OCI-M2 (cell line): ENCODE measurements around the gene GBP3.
"Not testable (repeated sequence)": the region's sequence is repeated elsewhere in the genome, so short reads cannot be mapped to it uniquely, and the experiment has no call there.

Experiments used
- DNase-seq: peaks from one replicate; lab custom pipeline; 2025; ENCODE audit not compliant: unreplicated experiment; lab: John Stamatoyannopoulos, UW

The GBP3 gene

DNA sequence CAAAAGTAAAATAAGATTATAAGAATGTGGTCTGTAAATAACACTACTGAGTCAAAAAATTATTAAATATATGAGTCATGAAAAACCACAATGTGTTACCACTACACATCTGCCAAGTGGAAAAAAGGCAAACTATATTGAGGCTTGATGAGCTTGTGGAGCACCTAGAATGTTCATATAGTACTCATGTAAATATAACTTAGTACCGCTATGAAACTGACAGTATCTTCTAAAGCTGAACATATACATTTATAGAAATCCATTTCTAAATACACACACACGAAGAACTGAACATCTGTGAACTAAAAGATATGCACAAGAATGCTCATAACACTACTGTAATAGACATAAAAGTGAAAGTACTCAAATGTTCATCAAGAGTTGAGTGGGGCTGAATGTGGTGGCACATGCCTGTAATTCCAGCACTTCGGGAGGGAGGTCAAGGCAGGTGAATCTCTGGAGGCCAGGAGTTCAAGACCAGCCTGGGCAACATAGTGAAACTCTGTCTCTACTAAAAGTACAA lies 18.5 kb upstream of the GBP3 start:
- DNase-seq = no peak

DNA sequence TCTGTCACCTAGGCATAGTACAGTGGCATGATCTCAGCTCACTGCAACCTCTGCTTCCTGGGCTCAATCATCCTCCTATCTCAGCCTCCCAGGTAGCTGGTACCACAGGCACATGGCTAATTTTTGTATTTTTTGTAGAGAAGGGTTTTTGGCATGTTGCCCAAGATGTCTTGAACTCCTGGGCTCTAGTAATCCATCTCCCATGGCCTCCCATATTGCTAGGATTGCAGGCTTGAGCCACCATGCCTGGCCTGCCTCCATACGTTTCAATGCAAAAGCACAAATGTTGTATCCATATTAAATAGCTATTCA lies 17.6 kb upstream of the GBP3 start:
- DNase-seq = no peak

DNA sequence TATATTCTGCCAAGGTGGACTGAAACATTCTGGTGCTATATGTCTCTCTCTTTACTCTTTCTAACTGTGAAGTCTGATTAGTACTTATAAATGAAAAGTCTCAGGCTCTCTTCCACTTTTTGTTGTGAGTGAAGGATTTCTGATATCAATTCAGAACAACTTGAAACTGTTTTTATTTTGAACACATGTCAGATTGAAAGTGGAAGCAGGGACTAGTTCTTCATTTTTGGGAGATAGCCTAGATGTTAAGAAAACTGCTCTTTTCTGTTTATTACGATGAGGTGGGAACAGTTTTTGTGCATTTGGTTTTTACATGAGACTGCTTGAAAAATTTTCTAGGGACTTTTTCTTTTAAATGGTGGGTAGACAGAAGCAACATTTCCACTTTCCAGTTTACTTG lies 14.5 kb upstream of the GBP3 start:
- DNase-seq = no peak

DNA sequence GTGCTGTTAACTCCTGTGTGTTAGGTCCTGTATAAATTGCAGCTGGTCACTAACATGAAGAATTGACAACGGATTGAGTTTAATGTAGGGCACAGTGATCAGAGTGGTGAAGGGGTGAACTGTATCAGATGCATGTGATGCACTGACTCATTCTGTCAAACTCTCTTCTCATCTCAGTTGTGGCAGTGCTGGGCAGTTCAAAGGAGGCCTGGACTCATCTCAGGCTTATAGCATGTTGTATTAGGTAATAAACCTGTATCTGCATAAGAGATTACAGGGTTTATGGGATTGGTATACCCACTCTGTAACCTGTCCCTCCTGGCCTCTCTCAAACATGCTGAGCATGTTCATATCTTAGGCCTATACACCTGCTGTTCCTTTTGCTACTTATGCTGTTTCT lies 12.4 kb upstream of the GBP3 start:
- no peak for DNase-seq

DNA sequence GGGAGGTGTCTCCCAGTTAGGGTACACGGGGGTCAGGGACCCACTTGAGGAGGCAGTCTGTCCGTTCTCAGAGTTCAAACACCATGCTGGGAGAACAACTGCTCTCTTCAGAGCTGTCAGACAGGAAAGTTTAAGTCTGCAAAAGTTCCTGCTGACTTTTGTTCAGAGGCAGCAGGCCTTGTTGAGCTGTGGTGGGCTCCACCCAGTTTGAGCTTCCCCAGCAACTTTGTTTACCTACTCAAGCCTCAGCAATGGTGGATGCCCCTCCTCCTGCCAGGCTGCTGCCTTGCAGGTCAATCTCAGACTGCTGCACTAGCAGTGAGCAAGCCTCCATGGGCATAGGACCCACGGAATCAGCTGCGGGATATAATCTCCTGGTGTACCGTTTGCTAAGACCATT lies 11.3 kb upstream of the GBP3 start:
- DNase-seq = not testable (repeated sequence)

DNA sequence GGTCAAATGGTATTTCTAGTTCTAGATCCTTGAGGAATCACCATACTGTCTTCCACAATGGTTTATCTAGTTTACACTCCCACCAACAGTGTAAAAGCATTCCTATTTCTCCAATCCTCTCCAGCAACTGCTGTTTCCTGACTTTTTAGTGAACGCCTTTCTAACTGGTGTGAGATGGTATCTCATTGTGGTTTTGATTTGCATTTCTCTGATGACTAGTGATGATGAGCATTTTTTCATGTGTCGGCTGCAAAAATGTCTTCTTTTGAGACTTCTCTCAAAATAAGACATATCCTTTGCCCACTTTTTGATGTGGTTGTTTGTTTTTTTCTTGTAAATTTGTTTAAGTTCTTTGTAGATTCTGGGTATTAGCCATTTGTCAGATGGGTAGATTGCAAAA lies 6.4 kb upstream of the GBP3 start:
- not testable (repeated sequence) for DNase-seq

DNA sequence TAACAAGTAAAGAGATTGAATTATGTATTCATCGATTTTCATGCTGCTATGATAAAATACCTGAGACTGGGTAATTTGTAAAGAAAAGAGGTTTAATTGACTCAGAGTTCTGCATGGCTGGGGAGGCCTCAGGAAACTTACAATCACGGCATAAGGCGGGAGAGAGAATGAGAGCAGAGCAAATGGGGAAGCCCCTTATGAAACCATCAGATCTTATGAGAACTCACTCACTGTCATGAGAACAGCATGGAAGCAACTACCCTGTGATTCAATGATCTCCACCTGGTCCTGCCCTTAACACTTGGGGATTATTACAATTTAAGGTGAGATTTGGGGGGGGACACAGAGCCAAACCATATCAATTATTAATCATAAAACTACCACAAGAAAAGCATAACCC lies 3.3 kb upstream of the GBP3 start:
- DNase-seq = no peak

DNA sequence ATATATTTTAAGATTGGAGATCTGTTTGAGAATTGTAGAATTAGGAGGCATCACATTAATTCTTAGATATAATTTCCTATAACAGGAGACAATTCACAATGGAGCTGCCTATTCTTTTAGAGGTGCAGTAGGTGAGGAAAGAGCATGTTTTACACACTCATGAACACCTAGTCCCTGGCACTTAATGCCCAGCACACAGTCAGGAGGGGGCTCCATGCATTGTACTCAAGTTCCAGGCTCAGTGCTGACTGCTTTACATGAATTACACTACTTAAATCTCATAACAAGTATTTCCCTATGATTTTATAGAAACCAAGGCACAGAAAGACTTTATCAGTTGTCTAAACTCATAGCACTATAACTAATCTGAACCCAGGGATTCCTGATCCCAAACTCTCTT lies 360 bp upstream of the GBP3 start:
- no peak for DNase-seq

DNA sequence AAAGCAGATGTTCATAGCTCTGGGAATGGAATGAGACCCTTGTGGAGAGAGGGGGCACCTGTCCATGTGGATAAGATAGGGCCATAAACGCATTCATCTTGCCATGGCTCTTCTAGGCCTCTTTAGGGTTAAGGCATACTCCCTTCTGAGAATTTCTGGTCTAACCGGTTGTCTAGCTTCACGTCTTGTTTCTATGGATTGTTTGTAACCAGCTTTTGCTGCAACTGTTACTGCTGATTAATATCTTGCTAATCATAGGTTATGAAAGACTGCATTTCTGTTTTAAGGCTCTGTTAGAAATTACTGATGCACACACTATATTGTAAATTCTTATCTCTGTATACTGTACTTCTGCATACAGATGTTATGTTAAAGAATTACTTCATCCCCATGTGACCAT lies 4.3 kb downstream of the GBP3 start:
- DNase-seq = not testable (repeated sequence)

DNA sequence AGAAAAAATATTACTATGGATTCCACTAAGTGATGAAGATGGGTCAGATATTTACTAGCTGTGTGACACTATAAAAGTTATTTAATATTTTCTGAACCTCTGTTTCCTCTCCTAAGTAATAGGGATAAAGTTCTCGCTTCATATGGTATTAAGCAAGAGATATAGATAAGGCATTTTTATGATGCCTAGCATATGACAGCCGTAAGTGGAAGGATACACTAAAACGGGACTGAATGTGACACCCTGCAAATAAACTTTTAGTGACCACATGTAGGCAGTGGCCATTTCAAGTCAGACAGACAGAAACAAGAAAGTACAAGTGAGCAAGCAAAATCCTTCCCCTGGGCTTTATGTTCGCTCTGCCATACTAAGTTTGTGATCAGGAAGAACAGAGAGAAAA lies 14.2 kb downstream of the GBP3 start:
- DNase-seq = no peak

DNA sequence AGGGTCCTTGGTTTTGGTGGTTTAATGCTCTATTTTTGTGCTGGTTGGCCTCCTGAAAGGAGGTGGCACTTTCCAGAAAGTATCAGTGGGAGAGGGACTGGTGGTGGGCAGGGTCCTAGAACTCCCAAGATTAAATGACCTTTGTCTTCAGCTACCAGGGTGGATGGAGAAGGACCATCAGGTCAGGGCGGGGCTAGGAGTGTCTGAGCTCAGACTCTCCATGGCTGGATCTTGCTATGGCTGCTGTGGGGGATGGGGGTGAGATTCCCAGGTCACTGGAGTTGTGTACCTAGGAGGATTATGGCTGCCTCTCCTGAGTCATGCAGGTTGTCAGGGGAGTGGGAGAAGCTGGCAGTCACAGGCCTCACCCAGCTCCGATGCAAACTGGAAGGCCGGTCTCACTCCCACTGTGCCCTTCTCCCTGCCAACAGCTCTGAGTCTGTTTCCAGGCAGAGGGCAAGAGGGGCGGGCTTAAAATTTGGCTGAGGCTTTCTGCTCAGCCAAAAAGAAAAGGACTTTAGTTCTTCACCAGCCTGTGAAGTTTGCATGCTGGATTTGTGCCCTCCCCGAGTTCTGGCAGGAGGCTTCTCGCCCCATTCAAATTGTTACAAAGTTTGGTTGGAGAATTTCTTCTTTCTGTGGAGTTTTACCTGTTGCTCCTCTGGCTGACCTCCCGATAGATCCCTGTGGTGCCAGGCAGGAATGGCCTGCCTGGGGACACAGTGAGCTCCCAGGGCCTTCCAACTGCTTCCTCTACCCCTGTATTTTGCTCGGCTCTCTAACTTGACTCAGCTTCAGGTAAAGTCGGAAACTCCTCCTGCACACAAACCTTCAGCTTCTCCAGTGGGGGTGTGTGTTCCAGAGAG lies 17.1 kb downstream of the GBP3 start:
- no peak for DNase-seq

DNA sequence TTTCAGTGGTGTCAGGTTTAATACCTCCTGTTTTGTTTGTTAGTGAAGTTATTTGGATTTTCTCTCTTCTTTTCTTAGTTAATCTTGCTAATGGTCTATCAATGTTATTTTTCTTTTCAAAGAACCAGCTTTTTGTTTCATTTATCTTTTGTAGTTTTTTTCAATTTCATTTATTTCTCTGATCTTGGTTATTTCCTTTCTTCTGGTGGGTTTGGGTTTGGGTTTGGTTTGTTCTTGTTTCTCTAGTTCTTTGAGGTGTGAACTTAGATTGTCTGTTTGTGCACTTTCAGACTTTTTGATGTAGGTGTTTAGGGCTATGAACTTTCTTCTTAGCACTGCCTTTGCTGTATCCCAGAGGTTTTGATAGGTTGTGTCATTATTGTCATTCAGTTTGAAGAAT lies 20.5 kb downstream of the GBP3 start:
- not testable (repeated sequence) for DNase-seq

DNA sequence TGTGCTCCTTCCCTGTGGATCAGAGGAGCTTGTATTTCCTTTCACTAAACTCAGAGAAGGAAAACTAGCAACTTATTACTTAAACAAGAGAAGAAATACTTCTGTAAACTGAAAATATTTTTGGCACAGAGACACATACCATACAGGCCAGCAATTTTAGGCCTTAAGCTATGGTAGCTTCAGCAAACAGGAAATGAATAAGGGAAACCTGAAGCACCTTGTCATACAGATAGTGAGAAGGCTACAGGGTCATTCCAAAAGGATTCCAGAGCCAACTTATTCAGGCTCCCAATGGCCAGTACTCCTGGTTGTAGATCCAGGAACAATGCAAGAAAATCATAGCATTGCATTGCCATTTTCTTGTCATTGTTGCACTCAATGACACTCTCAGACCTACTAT lies 21.2 kb downstream of the GBP3 start:
- no peak for DNase-seq

DNA sequence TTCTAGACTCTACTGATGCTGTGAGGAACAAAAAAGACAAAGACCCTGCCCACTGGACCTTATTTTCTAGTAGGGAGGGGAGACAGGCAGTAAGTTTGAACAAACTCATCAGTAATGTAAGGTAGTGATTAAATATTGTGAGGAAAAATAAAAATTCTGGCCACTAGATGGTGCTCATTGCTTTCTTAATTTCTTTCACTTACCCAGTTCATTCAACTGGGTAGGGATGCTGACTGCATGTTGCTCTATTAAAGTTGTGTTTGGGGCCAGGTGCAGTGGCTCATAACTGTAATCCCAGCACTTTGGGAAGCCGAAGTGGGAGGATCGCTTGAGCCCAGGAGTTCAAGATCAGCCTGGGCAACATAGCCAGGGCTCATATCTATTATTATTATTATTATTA lies 23.9 kb downstream of the GBP3 start:
- DNase-seq = peak; percentile 89

DNA sequence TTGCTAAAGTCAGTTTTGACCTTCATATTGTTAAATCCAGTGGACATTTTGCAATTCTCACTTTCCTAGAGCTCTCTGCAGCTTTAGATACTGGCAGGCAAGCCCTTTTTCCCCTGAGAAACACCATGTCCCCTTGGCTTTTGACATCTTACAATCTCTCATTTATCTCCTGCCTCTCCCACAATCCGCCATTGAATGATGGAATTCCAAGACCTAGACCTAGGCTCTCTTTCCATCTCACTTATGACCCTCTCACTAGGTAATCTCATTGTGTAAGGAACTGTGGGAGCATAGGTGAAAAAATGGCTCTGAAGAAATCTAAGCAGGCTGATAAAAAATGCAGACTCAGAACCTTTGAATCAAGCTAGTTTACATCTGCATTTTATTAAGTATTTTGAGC lies 32.2 kb downstream of the GBP3 start:
- DNase-seq = no peak

DNA sequence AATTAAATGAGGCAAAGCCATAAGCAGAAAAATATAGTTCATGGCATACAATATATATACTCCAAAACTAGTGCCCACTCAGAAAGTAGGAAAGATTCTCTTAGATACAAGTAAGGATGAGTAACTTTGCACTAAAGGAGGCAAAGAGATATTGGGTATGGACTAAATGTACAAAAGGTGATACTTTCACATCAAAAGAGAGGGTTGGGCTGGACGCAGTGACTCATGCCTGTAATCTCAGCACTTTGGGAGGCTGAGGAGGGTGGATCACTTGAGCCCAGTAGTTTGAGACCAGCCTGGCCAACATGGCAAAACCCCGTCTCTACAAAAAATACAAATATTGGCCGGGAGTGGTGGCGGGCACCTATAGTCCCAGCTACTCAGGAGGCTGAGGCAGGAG lies 37.0 kb downstream of the GBP3 start:
- DNase-seq = no peak

DNA sequence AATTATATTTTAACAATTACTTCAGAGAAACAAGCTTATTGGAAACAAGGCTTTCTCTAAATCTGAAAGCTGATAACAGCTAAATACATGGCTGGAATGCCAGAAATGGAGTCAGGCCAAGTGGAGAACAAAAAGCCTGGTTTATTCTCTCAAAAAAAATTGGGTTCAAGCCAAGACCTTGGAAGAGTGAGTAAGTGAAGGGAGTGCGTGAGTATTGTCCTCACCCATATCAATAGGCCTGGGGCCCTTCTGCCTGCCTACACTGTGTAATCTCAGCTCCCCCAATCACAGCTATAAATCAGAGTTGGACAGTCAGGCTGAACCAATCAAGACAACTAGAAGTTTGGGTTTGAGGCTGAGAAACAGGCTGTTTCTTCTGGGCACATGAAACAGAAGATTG lies 37.6 kb downstream of the GBP3 start:
- DNase-seq = no peak

DNA sequence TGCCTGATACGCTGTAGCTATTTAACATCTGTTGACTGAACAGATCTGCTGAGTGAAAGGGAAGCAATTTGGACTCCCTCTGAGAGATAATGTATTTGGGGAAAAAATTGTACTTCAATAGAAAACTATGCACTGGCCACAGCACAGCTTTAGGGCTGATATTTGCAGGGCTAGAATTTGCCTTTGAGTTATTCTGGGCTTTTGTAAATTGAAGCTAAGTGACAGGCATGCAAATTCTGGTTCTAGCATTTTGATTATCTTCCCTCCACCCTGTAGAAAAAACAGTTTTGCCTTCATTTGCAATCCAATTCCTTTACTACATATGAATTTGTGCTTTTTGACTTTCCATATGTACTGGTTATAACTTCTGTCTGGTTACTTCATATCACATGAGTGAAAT lies 38.1 kb downstream of the GBP3 start:
- DNase-seq = no peak

DNA sequence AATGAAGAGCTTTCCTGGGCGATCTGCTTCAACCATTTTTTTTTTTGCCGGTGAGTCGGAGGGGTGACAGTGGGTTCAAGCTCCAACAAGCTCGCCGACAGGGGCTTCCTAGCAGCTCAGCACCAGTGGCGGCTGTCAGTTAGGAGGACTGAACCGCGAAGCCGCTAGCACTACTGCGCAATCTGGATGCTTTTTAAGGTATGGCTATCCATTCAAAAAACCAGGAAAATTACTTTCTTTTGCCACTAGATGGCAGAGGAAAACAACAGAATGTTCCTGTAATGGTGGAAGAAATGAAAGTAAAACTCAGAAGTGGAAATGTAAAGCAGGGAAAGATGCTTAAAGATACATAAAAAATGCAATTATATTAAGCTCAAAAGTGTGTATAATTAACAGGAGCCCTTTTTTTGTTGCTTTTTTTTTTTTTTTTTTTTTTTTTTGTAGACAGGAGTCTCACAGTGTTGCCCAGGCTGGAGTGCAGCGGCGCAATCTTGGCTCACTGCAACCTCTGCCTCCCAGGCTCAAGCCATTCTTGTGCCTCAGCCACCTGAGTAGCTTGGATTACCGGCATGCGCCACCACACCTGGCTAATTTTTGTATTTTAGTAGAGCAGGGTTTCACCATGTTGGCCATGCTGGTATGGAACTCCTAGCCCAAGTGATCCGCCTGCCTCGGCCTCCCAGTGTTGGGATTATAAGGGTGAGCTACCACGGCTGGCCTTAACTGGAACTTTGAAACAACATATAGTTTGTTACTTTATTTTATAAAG lies 38.7 kb downstream of the GBP3 start:
- no peak for DNase-seq

DNA sequence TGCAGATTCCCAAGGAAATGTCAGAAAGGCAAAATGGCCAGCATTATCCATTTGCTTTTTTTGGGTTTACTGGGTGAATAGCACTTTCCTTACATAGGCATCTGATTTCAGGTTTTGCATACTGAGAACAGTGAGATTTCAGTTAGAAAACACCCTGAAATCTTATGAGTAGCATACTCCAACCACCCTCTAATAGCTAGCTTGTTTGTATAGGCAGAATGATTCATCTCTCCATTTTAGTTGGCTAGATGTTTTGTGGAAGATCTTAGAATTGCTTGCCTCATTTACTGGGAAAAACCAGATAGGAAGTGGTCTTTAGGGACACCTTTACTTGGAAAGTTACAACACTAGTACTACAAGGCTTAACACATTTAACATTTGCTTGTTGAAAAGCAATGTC lies 40.6 kb downstream of the GBP3 start:
- no peak for DNase-seq

DNA sequence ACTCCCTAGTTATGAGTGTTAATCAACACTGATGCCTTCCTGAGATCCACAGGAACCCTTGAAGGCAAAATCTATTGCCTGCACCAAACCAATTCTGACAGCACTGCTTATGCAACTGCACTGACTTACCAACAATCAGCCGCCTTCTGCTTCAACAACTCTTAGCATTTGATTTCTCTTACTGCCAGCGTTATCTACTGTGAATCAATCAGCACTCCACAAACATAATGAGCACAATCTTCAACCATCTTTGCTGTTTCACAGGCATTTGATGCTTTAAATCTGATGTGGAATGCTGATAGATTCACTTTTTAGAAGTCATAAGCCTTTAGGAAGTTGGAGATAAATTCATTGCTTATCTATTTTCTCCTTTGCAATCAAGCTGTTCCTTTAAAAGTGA lies 41.2 kb downstream of the GBP3 start:
- not testable (repeated sequence) for DNase-seq

DNA sequence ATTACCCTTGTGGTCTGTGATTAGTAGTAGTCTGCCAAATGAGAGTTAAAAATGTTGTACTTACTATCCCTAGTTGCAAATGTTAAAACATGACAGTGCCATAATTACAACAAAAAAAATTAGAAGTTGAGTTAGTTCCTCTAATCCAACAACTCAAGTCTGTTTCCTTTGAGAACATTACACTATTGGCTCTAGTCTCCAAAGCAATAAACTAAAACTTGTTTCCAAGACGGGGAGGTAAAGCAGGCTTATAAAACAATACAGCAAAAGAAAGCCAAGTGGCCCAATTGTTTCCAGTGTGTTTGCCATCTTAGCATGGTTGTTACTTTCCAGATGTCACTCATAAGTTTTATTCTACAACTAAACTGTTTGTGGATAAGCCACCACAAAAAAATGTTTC lies 41.8 kb downstream of the GBP3 start:
- DNase-seq = no peak

DNA sequence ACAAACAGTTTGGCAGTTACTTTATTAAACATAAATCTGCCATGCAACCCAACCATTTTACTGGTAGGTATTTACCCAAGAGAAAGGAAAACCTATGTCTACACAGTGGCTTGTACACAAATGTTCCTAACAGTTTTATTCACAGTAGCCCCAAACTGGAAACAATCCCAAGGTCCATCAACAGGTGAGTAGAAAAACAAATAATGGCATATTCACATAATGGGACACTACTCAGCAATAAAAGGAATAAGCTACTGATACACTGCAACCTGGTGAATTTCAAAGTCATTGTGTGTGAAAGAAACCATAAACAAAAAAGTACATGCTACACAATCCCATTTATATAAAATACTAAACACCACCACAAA lies 42.9 kb downstream of the GBP3 start:
- DNase-seq = no peak
